MM.1S (cell line): ENCODE results near the gene TGFBR3.

ENCODE experiments used
- DNase-seq: peaks from one replicate; pipeline ENCODE4 v3.0.0-alpha.2; 2015
- H2AFZ ChIP-seq: fragments of 300-600 bp; sonication (generic); 2 replicates; pipeline ENCODE4 v1.6.0; 2016; ENCODE audit warnings: antibody characterized with exemption, low read length
- H3F3A ChIP-seq: fragments of 300-600 bp; sonication (generic); 2 replicates; pipeline ENCODE4 v1.6.1; 2016; ENCODE audit warnings: mild to moderate bottlenecking, antibody characterized with exemption, low read length, moderate library complexity, mixed read lengths; ENCODE audit not compliant: insufficient read depth
- H3K27ac ChIP-seq: fragments of 300-600 bp; sonication (generic); 2 replicates; pipeline ENCODE4 v1.5.1; 2016; ENCODE audit warnings: mild to moderate bottlenecking, low read length
- H3K27me3 ChIP-seq: fragments of 300-600 bp; sonication (generic); replicated peaks from 2 replicates; pipeline ENCODE4 v1.6.0; 2016; ENCODE audit warnings: low read length; ENCODE audit not compliant: insufficient read depth
- H3K36me3 ChIP-seq: fragments of 300-600 bp; sonication (generic); replicated peaks from 2 replicates; pipeline ENCODE4 v1.6.1; 2016; ENCODE audit warnings: mild to moderate bottlenecking, low read length, mixed read lengths; ENCODE audit not compliant: insufficient read depth
- H3K4me1 ChIP-seq: fragments of 300-600 bp; sonication (generic); 2 replicates; pipeline ENCODE4 v1.6.1; 2016; ENCODE audit warnings: low read length, mixed read lengths
- H3K4me2 ChIP-seq: fragments of 300-600 bp; sonication (generic); 2 replicates; pipeline ENCODE4 v1.6.0; 2016; ENCODE audit warnings: low read depth, low read length
- H3K4me3 ChIP-seq: fragments of 300-600 bp; sonication (generic); 2 replicates; pipeline ENCODE4 v1.5.1; 2016; ENCODE audit warnings: low read length, mixed read lengths
- H3K79me2 ChIP-seq: fragments of 300-600 bp; sonication (generic); 2 replicates; pipeline ENCODE4 v1.6.1; 2016; ENCODE audit warnings: mixed run types, low read length, mixed read lengths
- H3K9ac ChIP-seq: fragments of 300-600 bp; sonication (generic); 2 replicates; pipeline ENCODE4 v1.6.1; 2016; ENCODE audit warnings: low read length, mixed read lengths
- H3K9me2 ChIP-seq: fragments of 300-600 bp; sonication (generic); replicated peaks from 2 replicates; pipeline ENCODE4 v1.6.1; 2016; ENCODE audit warnings: mild to moderate bottlenecking, low read length, mixed read lengths; ENCODE audit not compliant: insufficient read depth
- H3K9me3 ChIP-seq: fragments of 300-600 bp; sonication (generic); replicated peaks from 2 replicates; pipeline ENCODE4 v1.6.1; 2016; ENCODE audit warnings: mild to moderate bottlenecking, low read length, mixed read lengths; ENCODE audit not compliant: insufficient read depth
- H4K20me1 ChIP-seq: fragments of 300-600 bp; sonication (generic); 2 replicates; pipeline ENCODE4 v1.6.1; 2016; ENCODE audit warnings: mild to moderate bottlenecking, low read length, moderate library complexity, mixed read lengths; ENCODE audit not compliant: insufficient read depth
- EZH2 ChIP-seq: fragments of 300-600 bp; sonication (generic); optimal IDR thresholded peaks from 2 replicates; pipeline ENCODE3; 2017; ENCODE audit warnings: low read depth, mild to moderate bottlenecking, antibody characterized with exemption, low read length, mixed read lengths
- EZH2phosphoT487 ChIP-seq: fragments of 300-600 bp; sonication (generic); IDR thresholded peaks from 2 replicates; pipeline ENCODE4 v1.6.1; 2018; ENCODE audit warnings: antibody characterized with exemption, low read length
- TF ChIP-seq, protein P1 (sequence below): fragments of 300-600 bp; sonication (generic); IDR thresholded peaks from 2 replicates; pipeline ENCODE4 v1.5.1; 2016; ENCODE audit warnings: antibody characterized with exemption, low read length, mixed read lengths

The TGFBR3 gene

DNA sequence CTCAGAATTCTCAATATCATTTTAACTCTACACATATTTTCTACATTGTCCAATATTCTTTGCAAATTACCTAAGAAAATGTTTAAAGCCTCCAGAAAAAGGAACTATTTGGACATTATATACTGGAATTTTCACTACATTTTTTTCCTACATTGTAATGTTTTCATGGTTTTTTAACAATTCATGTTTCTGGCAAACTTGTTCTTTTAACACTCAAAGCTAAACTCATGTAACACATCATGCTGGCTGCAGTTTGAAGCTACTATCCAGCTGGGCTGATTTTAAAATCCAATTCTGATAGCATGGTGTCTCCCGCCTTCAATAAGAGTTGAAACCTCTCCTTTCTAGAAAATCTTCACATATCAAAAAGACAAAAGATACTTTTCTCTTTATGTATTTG, 52.0 kb downstream of the TGFBR3 start:
- DNase-seq: no peak
- Histone ChIP-seq H3K9me3 (no peaks in the 10 kb centered on the region), H3K4me1 (no peaks in the 10 kb centered on the region), H3K9me2 (no peaks in the 10 kb centered on the region), H4K20me1 (no peaks in the 10 kb centered on the region), H2AFZ (no peak overlapping the region), H3K4me3 (no peak overlapping the region), H3K9ac (no peak overlapping the region), H3K27me3 (no peaks in the 10 kb centered on the region), H3K36me3 (no peaks in the 10 kb centered on the region), H3F3A (no peaks in the 10 kb centered on the region), H3K4me2 (no peak overlapping the region), H3K27ac (no peak overlapping the region), H3K79me2 (no peaks in the 10 kb centered on the region)
- TF ChIP-seq EZH2phosphoT487 (no peak), EZH2 (no peak)
- TF ChIP-seq, protein P1, sequence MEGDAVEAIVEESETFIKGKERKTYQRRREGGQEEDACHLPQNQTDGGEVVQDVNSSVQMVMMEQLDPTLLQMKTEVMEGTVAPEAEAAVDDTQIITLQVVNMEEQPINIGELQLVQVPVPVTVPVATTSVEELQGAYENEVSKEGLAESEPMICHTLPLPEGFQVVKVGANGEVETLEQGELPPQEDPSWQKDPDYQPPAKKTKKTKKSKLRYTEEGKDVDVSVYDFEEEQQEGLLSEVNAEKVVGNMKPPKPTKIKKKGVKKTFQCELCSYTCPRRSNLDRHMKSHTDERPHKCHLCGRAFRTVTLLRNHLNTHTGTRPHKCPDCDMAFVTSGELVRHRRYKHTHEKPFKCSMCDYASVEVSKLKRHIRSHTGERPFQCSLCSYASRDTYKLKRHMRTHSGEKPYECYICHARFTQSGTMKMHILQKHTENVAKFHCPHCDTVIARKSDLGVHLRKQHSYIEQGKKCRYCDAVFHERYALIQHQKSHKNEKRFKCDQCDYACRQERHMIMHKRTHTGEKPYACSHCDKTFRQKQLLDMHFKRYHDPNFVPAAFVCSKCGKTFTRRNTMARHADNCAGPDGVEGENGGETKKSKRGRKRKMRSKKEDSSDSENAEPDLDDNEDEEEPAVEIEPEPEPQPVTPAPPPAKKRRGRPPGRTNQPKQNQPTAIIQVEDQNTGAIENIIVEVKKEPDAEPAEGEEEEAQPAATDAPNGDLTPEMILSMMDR: no peak

GRCh38 chr1:91831132-91831930, 54.6 kb downstream of the TGFBR3 start:
- Histone ChIP-seq H3K4me2 (no peak overlapping the region), H3K9ac (no peak overlapping the region), H3K36me3 (no peaks in the 10 kb centered on the region), H2AFZ (no peak overlapping the region), H3K9me3 (no peaks in the 10 kb centered on the region), H3K4me1 (no peaks in the 10 kb centered on the region), H3K27me3 (no peaks in the 10 kb centered on the region), H3K9me2 (no peaks in the 10 kb centered on the region), H3K4me3 (no peak overlapping the region), H3F3A (no peaks in the 10 kb centered on the region), H4K20me1 (no peaks in the 10 kb centered on the region), H3K79me2 (no peaks in the 10 kb centered on the region), H3K27ac (no peak overlapping the region)
- DNase-seq: no peak
- TF ChIP-seq EZH2phosphoT487: no peak
- TF ChIP-seq, protein P1: no peak
- TF ChIP-seq EZH2: no peak

GRCh38 chr1:91830242-91831131, 55.5 kb downstream of the TGFBR3 start:
- no peaks in the 10 kb centered on the region for H3K9me3 ChIP-seq
- H3K4me3 ChIP-seq: no peak overlapping the region
- H2AFZ ChIP-seq: no peak overlapping the region
- no peaks in the 10 kb centered on the region for H3K9me2 ChIP-seq
- no peak overlapping the region for H3K9ac ChIP-seq
- TF ChIP-seq, protein P1: no peak
- no peak for TF ChIP-seq EZH2
- TF ChIP-seq EZH2phosphoT487: no peak
- H3K4me2 ChIP-seq: no peak overlapping the region
- H4K20me1 ChIP-seq: no peaks in the 10 kb centered on the region
- no peaks in the 10 kb centered on the region for H3K27me3 ChIP-seq
- no peak for DNase-seq
- H3K79me2 ChIP-seq: no peaks in the 10 kb centered on the region
- H3K4me1 ChIP-seq: no peaks in the 10 kb centered on the region
- H3F3A ChIP-seq: no peaks in the 10 kb centered on the region
- H3K36me3 ChIP-seq: no peaks in the 10 kb centered on the region
- H3K27ac ChIP-seq: no peak overlapping the region
